Stimulated activated CD8-positive, alpha-beta memory T cell treated with anti-CD3 and anti-CD28 coated beads, Interleukin-12 subunit alpha, Interleukin-12 subunit beta, amount 100 ng/mL, for 4 hours (primary cell): ENCODE results near the gene PUM1.

ENCODE experiments used
- DNase-seq: peaks from one replicate; pipeline ENCODE4 v3.0.0-alpha.2; 2020; ENCODE audit warnings: low read depth

Gene PUM1

DNA sequence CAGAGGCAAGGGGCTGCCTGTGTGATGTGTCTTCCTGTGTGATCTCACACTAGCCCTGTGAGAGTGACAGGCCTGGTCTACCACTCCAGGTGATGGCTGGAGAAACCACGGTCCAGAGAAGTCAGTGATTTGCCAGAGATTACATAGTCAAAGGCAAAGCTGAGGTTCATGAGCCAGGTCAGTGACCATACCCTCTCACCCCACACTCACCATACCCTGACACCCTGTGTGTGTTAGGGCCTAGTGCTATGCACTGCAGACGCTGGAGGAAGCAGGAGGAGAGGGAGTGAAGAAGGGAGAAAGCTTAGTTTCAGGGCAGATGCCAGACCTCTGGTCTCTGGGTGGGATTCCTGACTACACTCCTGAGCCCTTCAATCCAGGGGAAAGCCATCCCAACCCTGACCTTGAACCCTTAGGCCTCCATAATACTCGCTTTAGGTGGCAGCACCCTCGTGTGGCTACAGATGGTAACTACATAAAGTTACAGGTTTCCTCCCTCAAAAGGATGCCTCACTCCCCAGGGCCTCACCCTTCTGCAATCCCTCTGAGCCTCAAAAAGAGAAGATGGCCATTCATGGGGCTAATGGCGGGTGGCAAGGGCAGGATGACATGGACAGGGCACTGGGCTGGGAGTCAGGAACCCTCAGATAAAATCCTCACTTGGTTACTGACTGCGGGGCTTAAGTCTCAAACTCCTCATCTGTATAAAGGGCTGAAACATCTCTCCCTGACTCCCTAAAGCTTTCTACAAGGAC, 136.2 kb downstream of the PUM1 start:
- no peak for DNase-seq

DNA sequence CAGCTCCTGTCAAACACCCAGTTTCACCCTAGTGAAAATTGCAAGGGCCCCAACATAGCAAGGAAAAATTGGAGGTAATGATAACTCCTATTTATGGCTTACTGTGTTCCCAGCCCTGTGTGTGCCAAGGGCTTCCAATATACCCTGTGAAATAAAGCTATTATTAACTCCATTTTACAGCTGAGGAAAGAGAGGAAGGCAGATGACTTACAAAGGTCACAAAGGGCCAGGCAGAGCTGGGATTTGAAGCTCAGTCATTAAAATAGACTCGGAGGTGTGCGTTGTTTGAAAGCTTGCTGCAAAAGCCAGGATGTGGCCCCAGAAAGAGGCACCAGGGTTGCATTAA, 136.8 kb downstream of the PUM1 start:
- no peak for DNase-seq

DNA sequence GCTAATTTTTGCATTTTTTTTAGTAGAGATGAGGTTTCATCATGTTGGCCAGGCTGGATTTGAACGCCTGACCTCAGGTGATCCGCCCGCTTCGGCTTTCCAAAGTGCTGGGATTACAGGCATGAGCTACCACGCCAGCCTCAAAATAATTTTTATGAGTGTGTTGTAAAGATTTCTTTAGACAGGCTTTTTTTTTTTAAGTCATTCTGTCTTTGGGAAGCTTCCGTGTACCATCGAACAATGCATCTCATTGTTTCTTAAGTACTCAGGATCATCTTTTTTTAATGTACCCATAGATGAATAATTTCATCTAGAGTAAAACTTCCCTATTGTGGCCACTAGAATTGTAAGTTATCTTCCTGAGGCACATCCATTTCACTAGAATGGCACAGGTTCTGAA, 137.3 kb downstream of the PUM1 start:
- no peak for DNase-seq

DNA sequence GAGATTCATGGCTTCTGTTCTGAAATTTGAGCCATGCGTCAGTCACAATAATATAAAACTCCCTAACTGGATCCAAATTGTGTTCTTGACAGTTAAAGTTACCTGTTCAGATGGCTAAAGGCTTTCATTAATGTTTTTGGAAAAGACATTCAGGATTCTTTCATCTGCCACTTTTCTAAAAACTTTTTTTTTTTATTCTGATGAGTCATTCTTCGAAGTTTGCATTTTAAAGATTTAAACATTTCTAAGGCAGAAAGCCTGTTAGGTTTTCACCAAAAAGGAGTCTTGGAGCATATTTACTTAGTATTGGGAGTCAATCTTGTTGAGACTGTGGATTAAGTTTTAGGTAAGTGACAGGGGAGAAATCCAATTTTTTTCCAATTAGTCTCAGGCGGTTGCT, 138.1 kb downstream of the PUM1 start:
- no peak for DNase-seq

DNA sequence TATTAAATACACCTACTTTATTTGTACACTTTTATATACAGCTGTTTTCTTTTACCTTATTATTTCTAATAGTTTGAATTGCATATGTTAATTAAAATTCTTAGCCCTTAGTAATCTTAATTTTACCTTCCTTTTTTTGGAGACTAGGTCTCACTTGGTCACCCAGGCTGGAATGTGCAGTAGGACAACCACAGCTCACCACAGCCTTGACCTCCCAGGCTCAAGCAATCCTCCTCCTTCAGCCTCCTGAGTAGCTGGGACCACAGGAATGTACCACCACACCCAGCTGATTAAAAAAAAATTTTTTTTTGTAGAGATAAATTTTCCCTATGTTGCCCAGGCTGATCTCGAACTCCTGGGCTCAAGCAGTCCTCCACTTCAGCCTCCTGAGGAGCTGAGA, 141.9 kb downstream of the PUM1 start:
- no peak for DNase-seq

DNA sequence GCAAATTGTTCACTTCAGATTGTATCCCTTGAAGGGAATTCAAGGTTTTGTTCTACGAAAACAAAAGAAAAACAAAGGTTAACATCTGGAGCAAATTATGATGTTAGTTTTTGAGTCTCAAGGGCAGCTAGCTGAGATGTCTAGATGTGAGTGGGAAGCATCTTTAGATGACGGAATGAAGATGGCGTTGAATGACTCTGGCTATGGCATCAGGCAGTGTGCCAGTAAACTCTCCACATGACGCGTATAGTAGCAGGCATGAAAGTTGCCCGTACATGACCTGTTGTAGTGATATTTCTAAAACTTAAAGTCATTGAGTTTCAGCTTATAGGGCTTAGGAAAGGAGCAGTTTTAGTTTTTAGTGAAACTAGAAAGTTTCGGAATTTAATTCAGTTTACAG, 144.7 kb downstream of the PUM1 start:
- DNase-seq: no peak

DNA sequence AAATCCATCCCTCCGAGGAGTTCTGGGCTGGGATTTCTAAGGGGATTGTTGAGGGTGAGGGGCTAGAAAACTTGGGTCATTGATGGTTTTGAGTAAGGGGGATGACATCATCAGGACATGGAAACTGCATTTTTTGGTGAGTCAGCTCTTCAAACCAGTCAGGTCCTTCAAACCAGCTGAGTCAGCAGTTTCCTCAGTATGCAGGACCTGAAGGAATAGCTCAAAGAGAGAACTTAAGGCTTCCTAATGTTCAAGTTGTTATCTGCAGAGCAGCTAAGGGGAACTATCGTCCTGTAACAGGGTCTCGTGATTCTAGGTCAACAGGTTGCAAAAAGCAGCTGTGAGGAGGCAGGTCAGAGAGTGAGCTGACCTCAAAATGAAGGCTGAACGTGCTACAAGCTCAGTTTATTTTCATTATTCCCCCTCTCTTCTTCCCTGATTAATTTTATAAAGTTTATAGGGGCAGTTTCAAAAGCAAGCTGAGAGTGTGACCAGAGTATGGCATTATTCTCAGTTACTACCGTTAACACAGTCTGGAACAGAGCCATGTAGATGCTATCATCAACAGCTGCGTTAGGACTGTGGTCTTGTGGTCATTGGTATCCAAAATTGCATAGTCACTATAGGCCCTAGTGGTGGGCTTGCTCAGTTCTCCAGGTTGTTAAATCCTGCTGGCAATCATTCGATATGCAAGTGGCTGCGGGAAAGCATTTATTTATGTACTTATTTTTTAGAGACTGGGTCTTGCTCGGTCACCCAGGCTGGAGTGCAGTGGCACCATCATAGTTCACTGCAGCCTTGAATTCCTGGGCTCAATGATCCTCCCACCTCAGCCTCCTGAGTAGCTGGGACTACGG, 146.3 kb downstream of the PUM1 start:
- DNase-seq: no peak

DNA sequence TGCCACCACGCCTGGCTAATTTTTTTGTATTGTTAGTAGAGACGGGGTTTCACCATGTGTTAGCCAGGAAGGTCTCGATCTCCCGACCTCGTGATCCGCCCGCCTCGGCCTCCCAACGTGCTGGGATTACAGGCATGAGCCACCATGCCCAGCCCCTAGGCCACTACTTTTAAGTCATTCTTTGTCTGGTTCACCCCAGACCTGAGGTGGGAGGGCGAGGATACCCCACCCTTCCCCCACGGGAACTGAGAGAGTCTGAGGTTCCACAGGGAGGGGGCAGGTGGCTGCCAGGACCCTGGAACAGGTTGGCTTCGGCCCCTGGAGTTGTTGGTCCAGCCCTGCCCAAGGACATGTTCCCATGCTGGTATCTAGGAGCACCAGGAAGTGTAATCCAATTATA, 149.2 kb downstream of the PUM1 start:
- no peak for DNase-seq

DNA sequence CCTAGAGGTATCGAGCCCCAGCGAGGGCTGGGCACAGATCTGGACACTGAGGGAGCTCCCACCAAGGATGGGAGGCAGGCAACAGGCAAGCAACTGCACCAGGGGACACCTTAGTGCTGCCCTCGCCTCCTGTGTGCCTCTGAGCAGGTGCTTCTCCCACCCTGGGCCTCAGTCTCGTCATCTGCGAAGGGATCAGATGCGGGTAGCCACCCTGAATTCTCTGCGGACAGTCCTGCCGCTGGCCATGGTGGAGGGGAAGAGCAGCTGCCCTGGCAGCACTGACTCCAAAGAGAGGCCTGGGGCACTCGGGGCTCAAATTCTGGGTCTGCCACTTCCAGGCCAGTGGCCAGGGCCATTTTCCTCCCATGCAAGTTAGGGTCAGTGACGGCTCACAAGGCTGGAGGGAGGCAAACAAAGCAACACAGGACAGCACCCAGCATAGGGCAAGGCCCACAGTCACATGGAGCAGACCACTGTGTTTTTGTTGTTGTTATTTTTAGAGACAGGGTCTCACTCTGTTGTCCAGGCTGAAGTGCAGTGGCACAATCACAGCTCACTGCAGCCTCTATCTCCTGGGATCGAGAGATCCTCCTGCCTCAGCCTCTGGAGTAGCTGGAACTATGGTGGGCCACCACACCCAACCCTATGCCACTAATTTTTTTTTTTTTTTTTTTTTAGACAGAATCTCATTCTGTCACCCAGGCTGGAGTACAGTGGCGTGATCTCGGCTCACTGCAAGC, 149.9 kb downstream of the PUM1 start:
- no peak for DNase-seq

DNA sequence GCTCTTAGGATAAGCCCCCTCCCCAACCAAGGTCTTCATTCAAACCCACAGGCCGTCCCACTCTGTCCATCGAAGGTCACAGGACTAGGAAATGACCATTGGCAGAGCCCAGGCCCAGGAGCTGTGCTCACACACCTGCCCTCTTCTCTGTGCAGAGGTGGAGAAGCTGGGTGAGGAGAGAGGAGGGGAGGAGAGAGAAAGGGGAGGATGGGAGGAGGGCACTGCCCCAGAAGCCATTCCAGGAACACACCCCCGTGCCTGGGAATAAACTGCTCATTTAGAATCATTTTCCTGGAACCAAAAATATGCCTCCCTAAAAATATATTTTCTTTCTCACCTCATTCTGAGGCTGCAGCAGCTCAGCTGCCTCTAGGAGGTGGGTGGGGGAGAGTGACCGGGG, 150.6 kb downstream of the PUM1 start:
- no peak for DNase-seq

DNA sequence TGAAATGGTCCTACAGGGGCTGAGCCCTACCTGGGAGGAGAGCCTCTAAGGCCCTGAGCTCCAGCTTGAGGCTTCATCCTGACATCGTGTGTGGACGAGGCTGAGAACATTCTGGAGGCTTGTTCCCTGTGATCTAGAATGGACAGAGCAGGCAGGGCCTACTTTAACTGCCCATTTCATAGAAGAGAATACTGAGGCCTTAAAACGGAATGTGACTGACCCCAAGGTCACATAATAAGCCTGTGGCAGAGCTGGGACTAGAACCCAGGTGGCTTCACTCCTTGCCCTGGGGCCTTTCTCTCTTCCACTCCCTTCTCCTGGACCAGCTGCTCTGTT, 151.0 kb downstream of the PUM1 start:
- DNase-seq: no peak

DNA sequence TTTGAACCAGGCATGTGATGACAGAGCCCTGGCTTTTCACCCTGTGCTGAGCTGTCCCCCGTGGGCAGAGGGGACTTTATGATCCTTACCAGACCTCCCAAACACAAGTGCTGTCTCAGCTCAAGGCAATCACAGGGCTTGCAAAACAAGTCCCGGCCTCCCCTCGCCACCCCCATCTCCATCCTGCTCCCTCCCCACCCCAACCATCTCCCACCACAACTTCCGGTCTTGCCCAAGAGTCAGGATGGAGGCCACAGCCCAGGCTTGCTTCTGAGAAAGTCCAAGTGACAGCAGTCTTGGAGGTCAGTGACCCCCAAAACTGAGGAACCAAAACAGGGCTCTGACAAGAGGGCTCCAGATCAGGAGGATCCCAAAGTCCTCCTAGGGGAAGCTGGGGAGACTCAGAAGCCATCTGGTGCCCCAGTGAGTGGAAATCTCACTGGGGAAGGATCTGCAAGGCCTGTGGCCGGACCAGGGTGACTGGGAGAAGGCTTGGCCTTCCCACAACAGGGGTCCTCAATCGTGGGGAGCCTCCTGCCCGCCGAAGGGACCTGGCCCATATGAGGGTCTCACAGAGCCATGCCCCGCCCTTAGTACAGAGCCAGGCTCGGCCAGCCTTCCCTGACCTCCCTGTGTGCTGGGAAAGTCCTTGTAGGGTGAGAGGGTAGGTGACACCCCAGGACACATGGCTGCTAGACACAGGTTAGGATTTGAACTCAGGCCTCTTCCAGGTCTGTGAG, 152.4 kb downstream of the PUM1 start:
- no peak for DNase-seq

DNA sequence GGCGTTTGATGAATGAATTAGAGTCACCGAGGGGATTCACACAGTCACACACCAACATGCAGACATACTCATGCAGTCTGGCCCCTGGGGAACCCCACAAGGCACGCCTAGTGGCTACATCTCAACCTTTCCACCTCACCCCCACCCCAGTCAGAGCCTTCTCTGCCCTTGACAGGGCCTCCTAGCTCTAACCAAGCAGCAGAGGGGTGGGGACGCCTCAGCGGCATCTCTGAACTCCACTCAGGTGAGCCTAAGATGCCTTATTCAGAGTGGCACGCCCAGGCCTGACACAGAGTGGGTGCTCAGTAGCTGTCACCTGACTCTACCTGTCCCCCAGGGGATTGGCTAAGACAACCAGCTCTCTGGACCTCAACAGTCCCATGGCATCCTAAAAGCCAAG, 153.3 kb downstream of the PUM1 start:
- no peak for DNase-seq

DNA sequence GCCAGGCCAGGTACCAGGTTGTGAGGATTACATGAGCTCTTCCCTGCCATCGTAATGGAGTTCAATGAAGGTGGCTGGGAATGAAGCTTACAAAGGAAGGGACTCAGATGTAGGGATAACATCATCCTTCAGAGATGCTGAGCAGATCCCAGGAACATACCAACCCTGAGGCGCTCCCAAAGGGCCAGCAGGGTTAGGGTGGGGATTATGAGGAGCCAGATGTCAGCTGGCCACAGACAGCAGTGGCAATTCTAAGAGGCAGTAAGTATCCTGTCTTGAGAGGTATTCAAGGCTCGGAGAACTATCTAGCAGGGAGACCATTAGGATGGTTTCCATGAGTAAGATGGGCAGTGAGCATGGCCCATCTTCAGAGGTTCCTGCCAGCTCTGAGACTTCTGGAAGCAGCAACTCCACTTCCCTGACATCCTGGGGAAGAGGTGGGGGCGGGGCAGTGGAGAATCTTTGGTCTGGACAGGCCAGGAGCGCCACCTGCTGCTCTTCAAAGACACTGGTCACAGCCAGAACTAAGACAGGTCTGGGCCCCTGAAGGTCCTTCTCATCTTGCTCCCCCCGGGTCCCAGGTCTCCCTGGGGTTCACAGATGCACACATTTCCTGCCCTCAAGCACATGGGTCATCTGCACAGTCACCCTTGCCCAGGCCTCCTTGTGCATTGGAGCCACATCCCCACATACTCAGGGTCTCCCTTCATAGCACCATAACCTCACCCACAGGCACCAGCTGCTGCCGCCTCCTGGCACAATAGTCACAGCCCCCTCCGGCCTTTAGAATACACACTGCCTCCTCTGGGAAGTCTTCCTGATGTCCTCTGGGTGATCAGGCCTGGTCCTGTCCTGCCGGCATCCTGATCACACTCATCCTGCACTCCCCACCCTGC, 154.2 kb downstream of the PUM1 start:
- no peak for DNase-seq

DNA sequence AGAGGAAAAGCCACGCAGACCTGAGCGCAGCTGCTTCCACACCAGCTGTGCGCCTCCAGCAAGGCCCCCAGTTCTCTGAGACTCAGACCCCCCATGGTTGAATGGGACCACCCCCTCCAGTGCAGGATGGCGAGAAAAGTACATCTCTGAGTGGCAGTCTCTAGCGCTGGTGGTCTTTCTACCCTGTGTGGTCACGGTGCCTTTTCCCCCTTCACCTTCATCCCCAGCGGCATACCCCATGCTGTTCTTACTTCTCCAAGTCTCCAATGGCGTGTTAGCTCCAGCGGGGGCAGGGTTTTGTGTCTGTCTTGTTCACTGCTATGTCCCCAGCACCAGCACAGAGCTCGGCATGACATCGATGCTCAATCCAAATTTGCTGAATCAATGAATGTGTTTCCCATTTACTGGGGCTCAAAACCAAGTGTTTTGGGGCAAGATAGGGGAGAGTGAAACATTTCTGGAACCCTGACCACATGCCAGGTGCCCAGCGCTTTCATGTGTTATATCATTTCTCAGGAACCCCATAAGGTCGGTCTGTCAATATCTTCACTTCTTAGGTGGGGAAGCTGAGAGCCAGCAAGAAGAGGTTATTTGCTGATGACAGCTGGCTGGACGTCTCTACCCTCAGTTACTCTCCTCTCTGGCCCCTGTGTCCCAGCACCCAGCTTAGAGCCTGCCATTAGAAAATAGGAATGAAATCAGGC, 156.0 kb downstream of the PUM1 start:
- DNase-seq: no peak

DNA sequence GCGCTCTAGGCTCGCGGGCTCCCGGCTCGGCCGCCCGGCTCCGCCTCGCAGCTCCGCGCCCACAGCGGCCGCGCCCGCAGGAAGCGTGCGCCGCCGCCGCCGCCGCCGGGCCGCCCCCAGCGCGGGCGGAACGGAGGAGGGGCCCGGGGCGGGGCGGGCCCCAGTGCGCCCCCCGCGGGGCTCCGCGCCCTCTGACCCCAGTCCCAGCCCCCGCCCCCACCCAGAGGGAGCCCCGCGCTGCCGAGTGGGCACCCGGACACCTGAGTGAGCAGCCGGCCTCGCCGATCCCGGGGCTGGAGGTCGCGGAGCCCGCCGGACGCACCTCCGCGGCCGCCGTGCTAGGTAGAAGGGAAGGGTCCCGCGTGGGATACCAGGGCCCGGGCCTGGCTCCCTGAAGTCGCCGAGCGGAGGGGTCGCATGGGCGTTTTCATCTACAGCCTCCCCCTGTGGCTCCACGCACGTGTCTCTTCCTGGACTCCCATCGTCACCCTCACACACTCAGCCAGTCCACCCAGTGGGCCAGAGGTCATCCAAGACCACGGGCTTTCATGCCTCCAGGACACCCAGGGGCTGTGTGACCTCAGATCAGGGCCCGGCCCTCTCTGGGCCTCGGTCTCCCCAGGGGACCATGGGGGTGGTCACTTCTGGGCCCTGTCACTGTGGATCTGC, 156.7 kb downstream of the PUM1 start, which contains the start of gene SDC3:
Gene SDC3, minus strand, starts transcription at position 63 of the 669 bp plus-strand sequence. CDS start 172 bp downstream, outside the sequence.
- no peak for DNase-seq

DNA sequence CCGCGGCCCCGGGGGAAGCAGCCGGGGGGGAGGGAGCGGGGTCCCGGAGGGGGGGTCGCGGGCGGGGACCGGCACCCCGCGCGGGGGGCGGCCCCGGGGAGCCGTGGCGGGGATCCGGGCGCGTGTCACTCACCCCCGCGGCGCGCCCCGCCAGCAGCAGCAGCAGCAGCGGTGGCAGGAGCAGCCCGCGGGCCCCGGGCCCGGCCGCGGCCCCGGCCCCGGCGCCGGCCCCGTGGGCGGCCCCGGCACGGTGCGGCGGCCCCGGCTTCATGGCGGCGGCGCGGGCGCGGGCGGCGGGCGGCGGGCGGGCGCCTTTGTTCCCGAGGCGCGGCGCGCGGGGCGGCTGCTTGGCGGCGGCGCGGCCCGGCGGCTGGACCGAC, 157.2 kb downstream of the PUM1 start:
- DNase-seq: no peak

DNA sequence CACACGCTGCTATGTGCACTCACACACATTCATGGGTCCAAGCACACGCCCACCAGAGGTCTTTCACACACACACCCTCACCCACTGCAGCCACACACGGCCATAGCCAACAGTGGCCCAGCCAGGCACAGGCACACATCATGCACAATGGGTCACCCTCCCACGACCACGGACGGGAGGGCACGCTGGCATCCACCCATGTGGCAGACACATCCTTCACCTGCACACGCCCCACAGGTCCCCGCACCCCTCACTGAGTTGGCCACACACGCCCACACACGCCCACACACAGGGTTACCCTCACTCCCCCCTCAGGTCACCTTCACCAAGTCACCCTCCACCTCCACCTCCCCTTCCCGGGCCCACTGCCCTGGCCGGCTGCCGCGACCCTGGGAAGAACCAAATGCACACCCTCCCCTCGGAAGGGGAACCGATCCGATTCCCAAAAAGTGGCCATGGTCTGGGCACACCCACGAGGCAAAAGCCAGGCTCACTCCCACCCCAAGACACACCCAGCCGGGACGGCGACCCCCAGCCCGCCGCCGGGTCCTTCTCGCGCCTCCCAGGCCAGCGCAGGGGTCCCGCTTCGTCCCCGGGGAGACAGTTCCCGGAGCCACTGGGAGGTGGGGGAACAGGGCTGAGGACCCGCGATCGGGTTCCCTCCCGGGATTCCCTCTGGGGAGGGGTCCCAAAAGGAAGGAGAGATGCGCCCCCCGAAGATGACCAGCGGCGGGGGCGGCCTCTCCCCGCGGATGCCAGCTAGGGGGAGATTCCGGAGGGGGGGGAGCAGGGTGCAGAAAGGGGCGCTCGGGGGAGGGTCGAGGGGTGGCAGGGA, 157.8 kb downstream of the PUM1 start:
- no peak for DNase-seq
